Keratinocyte (primary cell): ENCODE measurements around the gene GRIP1. TPM values are rescaled to one million over a fixed set of nuclear protein-coding genes. Genes with fewer than 3 reads are reported as not detected.

Experiments
- DNase-seq: peaks from one replicate; pipeline ENCODE4 v3.0.0-alpha.2; 2011; ENCODE audit warnings: low read depth, missing footprints, low spot score
- FAIRE-seq: peaks from 2 replicates; lab custom pipeline; 2011; peaks lifted over from hg19 to GRCh38; lab: Jason Lieb, UNC
- H2AFZ ChIP-seq: 2 replicates; pipeline ENCODE4 v1.6.0; 2012; ENCODE audit warnings: low read length, control low read depth, inconsistent platforms; ENCODE audit not compliant: control insufficient read depth
- H3K27ac ChIP-seq: 2 replicates; pipeline ENCODE4 v1.5.1; 2011; ENCODE audit warnings: low read length; ENCODE audit not compliant: control insufficient read depth, insufficient read depth
- H3K27me3 ChIP-seq: 3 replicates; pipeline ENCODE4 v1.6.0; 2011; ENCODE audit warnings: low read length; ENCODE audit not compliant: control insufficient read depth, insufficient read depth; ENCODE audit errors: extremely low read depth
- H3K36me3 ChIP-seq, 2 experiments: 2 replicates in 1 of 2; 3 replicates in 1 of 2; pipeline ENCODE4 v1.5.1; 2011; ENCODE audit warnings: low read length in 2 of 2, mild to moderate bottlenecking in 1 of 2; ENCODE audit not compliant: control insufficient read depth in 2 of 2, insufficient read depth in 2 of 2; ENCODE audit errors: extremely low read depth in 1 of 2
- H3K4me1 ChIP-seq: 3 replicates; pipeline ENCODE4 v1.5.1; 2011; ENCODE audit warnings: low read length; ENCODE audit not compliant: control insufficient read depth, insufficient read depth; ENCODE audit errors: extremely low read depth
- H3K4me2 ChIP-seq: 3 replicates; pipeline ENCODE4 v1.6.0; 2011; ENCODE audit warnings: low read depth, low read length; ENCODE audit not compliant: control insufficient read depth, insufficient read depth; ENCODE audit errors: extremely low read depth
- H3K4me3 ChIP-seq, 3 experiments: fragments of 200-600 bp in 1 of 3; sonication (generic) in 1 of 3; 2 replicates in 2 of 3; 3 replicates in 1 of 3; pipeline ENCODE4 v1.5.1; 2011 to 2016; ENCODE audit warnings: low read length in 3 of 3, mild to moderate bottlenecking in 3 of 3, control low read depth in 2 of 3, inconsistent platforms in 1 of 3, low read depth in 1 of 3, mixed read lengths in 1 of 3, mixed run types in 1 of 3, moderate library complexity in 1 of 3; ENCODE audit not compliant: control insufficient read depth in 2 of 3, insufficient read depth in 2 of 3; ENCODE audit errors: extremely low read depth in 1 of 3
- H3K79me2 ChIP-seq: 2 replicates; pipeline ENCODE4 v1.6.0; 2012; ENCODE audit warnings: low read length; ENCODE audit not compliant: control insufficient read depth, insufficient read depth
- H3K9ac ChIP-seq: 3 replicates; pipeline ENCODE4 v1.6.0; 2011; ENCODE audit warnings: low read length; ENCODE audit not compliant: control insufficient read depth, insufficient read depth; ENCODE audit errors: extremely low read depth
- H3K9me1 ChIP-seq: 3 replicates; pipeline ENCODE4 v1.6.0; 2011; ENCODE audit warnings: low read length; ENCODE audit not compliant: control insufficient read depth, insufficient read depth; ENCODE audit errors: extremely low read depth
- H3K9me3 ChIP-seq: 2 replicates; pipeline ENCODE4 v1.5.1; 2012; ENCODE audit warnings: low read depth, low read length; ENCODE audit not compliant: control insufficient read depth
- H4K20me1 ChIP-seq: 3 replicates; pipeline ENCODE4 v1.6.0; 2011; ENCODE audit warnings: low read length; ENCODE audit not compliant: control insufficient read depth, insufficient read depth; ENCODE audit errors: extremely low read depth
- CTCF ChIP-seq, 3 experiments: IDR thresholded peaks in 1 of 3; conservative IDR thresholded peaks in 1 of 3; optimal IDR thresholded peaks in 1 of 3; 2 replicates in 2 of 3; 3 replicates in 1 of 3; pipeline versions ENCODE3 to v1.5.1; 2011; ENCODE audit warnings: low read length in 3 of 3, mild to moderate bottlenecking in 3 of 3, moderate library complexity in 2 of 3, control low read depth in 1 of 3, inconsistent platforms in 1 of 3; ENCODE audit not compliant: insufficient read depth in 2 of 3; ENCODE audit errors: extremely low read depth in 1 of 3
- EZH2 ChIP-seq: IDR thresholded peaks from one replicate; pipeline ENCODE4 v1.6.1; 2012; ENCODE audit warnings: inconsistent platforms, mild to moderate bottlenecking, low read length, moderate library complexity
- dilution Hi-C: fragments of 300-500 bp; cut with MboI; formaldehyde crosslinking; loops from one replicate; pipeline ENCODE4 v1.7.0; 2020; ENCODE audit warnings: low sequenced_read_pairs; ENCODE audit not compliant: extremely low pct_ligation_motif_present
- polyA plus RNA-seq, 5 experiments: library from polyadenylated mRNA; depleted of rRNA in 3 of 5; stranded (reverse) in 3 of 5; stranded (forward) in 1 of 5; unstranded in 1 of 5; fragments of >200 nt; gene quantifications; 1 replicate in 1 of 5; 2 replicates in 3 of 5; 3 replicates in 1 of 5; pipeline versions ENCODE4 v1.2.1 to v1.2.3, GENCODE V29; 2011 to 2012; ENCODE audit warnings: missing spikeins in 2 of 5, low read depth in 1 of 5, low replicate concordance in 1 of 5

GRIP1 gene
- polyA plus RNA-seq, 1 donor (not counting 4 experiments of a cell fraction or from before 2014, with no cell fraction given) = 6.7 TPM

- no peaks in the 10 kb centered on the region for H3K9me3 ChIP-seq
- no peak overlapping the region for H3K4me2 ChIP-seq
- peaks cover 4% of the 10 kb centered on the region for H3K4me1 ChIP-seq
- no peak for DNase-seq
- dilution Hi-C loops = no loop called here
- no peak overlapping the region for H3K4me3 ChIP-seq
- no peaks in the 10 kb centered on the region for H3K27me3 ChIP-seq
- no peaks in the 10 kb centered on the region for H3K9me1 ChIP-seq
- no peak for TF ChIP-seq EZH2
- no peak for TF ChIP-seq CTCF (optimal IDR thresholded peaks at IDR 0.05 in 1 of 3, IDR thresholded peaks at IDR 0.05 in 1 of 3, conservative IDR thresholded peaks at IDR 0.05 in 1 of 3; ENCODE audit: extremely low read depth in 1 of 3, insufficient read depth in 2 of 3, low read length in 3 of 3)
- H3K9ac ChIP-seq = no peak overlapping the region
- H3K27ac ChIP-seq = no peak overlapping the region
- no peaks in the 10 kb centered on the region for H3K36me3 ChIP-seq
- H2AFZ ChIP-seq = no peak overlapping the region
- no peaks in the 10 kb centered on the region for H3K79me2 ChIP-seq
- no peak for FAIRE-seq
- H4K20me1 ChIP-seq = no peaks in the 10 kb centered on the region
Observed at GRCh38 chr12:66397574-66398290, 281.1 kb downstream of the GRIP1 start.

GRCh38 chr12:66393890-66394289 lies 285.0 kb downstream of the GRIP1 start:
- DNase-seq (no peak), FAIRE-seq (no peak)
- no peak overlapping the region for H3K4me3 ChIP-seq
- H3K27ac ChIP-seq = no peak overlapping the region
- H3K4me1 ChIP-seq = peaks cover 1% of the 10 kb centered on the region
- no peaks in the 10 kb centered on the region for H3K27me3 ChIP-seq
- H3K79me2 ChIP-seq = no peaks in the 10 kb centered on the region
- no peaks in the 10 kb centered on the region for H3K9me1 ChIP-seq
- dilution Hi-C loops = no loop called here
- H2AFZ ChIP-seq = no peak overlapping the region
- H4K20me1 ChIP-seq = no peaks in the 10 kb centered on the region
- no peak overlapping the region for H3K9ac ChIP-seq
- H3K9me3 ChIP-seq = no peaks in the 10 kb centered on the region
- no peak overlapping the region for H3K4me2 ChIP-seq
- no peak for TF ChIP-seq CTCF (optimal IDR thresholded peaks at IDR 0.05 in 1 of 3, IDR thresholded peaks at IDR 0.05 in 1 of 3, conservative IDR thresholded peaks at IDR 0.05 in 1 of 3; ENCODE audit: extremely low read depth in 1 of 3, insufficient read depth in 2 of 3, low read length in 3 of 3)
- no peak for TF ChIP-seq EZH2
- H3K36me3 ChIP-seq = no peaks in the 10 kb centered on the region
